Thyroid gland (tissue), 4 donors: ENCODE results near the gene OAS2. TPM values are rescaled to one million over a fixed set of nuclear protein-coding genes. Genes with fewer than 3 reads are reported as not detected.

Experiments used
- DNase-seq, 2 donors: peaks; one replicate each; pipeline ENCODE4 v3.0.0-alpha.2; 2019
- H3K27ac ChIP-seq, 3 donors: fragments of 200-600 bp; sonication (generic); 1 replicate in 2 of 3; 2 replicates in 1 of 3; pipeline ENCODE4 v1.5.1; 2016 to 2019; ENCODE audit warnings: mild to moderate bottlenecking in 1 of 3, moderate library complexity in 1 of 3
- H3K27me3 ChIP-seq: fragments of 200-600 bp; sonication (generic); one replicate; pipeline ENCODE4 v1.5.1; 2019
- H3K36me3 ChIP-seq, 2 donors: fragments of 200-600 bp; sonication (generic); one replicate each; pipeline ENCODE4 v1.5.1; 2016 to 2019
- H3K4me1 ChIP-seq, 2 donors: fragments of 200-600 bp; sonication (generic); one replicate each; pipeline ENCODE4 v1.5.1; 2017 to 2019
- H3K4me3 ChIP-seq, 3 donors: fragments of 200-600 bp; sonication (generic); replicated peaks in 1 of 3; 1 replicate in 2 of 3; 2 replicates in 1 of 3; pipeline ENCODE4 v1.5.1; 2016; ENCODE audit warnings: mild to moderate bottlenecking in 1 of 3
- H3K9me3 ChIP-seq: fragments of 200-600 bp; sonication (generic); one replicate; pipeline ENCODE4 v1.5.1; 2017
- POLR2A ChIP-seq, 2 donors: fragments of 450-650 bp; IDR thresholded peaks; one replicate each; pipeline ENCODE4 v1.6.1; 2017; ENCODE audit warnings: antibody characterized with exemption in 2 of 2, mild to moderate bottlenecking in 2 of 2, moderate library complexity in 1 of 2
- WGBS, 2 donors: methylation state at CpG; one replicate each; pipeline ENCODE4 v1.1.5; 2017; 5-methylcytosine and 5-hydroxymethylcytosine counted together
- intact Hi-C: fragments of 100-400 bp; cut with DNase I; formaldehyde crosslinking; loops from one replicate; pipeline ENCODE4 v1.15.1; 2023
- total RNA-seq, 4 donors: library from RNA; depleted of rRNA; stranded (reverse); fragments of >200 nt; gene quantifications; one replicate each; pipeline ENCODE4 v1.2.3, GENCODE V29; 2016
- TF ChIP-seq, protein P1 (sequence below), 6 experiments: fragments of 200-600 bp in 3 of 6; fragments of 450-650 bp in 3 of 6; sonication (generic) in 3 of 6; IDR thresholded peaks; one replicate each; pipeline ENCODE4 v1.5.1; 2016 to 2019; ENCODE audit warnings: antibody characterized with exemption in 6 of 6, mild to moderate bottlenecking in 2 of 6, inconsistent platforms in 1 of 6, moderate library complexity in 1 of 6

Gene OAS2
- total RNA-seq, 4 donors from 2014 or later: 2.7 to 9.1 (median 6.0) TPM

- WGBS, 2 donors: 97% methylated on average over 4 of the region's 4 CpGs
- TF ChIP-seq POLR2A (IDR thresholded peaks at IDR 0.05): no peak
- TF ChIP-seq, protein P1, sequence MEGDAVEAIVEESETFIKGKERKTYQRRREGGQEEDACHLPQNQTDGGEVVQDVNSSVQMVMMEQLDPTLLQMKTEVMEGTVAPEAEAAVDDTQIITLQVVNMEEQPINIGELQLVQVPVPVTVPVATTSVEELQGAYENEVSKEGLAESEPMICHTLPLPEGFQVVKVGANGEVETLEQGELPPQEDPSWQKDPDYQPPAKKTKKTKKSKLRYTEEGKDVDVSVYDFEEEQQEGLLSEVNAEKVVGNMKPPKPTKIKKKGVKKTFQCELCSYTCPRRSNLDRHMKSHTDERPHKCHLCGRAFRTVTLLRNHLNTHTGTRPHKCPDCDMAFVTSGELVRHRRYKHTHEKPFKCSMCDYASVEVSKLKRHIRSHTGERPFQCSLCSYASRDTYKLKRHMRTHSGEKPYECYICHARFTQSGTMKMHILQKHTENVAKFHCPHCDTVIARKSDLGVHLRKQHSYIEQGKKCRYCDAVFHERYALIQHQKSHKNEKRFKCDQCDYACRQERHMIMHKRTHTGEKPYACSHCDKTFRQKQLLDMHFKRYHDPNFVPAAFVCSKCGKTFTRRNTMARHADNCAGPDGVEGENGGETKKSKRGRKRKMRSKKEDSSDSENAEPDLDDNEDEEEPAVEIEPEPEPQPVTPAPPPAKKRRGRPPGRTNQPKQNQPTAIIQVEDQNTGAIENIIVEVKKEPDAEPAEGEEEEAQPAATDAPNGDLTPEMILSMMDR (IDR thresholded peaks at IDR 0.05): no peak
- H3K36me3 ChIP-seq: peaks cover 0 to 5% of the 10 kb centered on the region in 2 donors
Observed at GRCh38 chr12:112945515-112945914, 32.8 kb upstream of the OAS2 start.

DNA sequence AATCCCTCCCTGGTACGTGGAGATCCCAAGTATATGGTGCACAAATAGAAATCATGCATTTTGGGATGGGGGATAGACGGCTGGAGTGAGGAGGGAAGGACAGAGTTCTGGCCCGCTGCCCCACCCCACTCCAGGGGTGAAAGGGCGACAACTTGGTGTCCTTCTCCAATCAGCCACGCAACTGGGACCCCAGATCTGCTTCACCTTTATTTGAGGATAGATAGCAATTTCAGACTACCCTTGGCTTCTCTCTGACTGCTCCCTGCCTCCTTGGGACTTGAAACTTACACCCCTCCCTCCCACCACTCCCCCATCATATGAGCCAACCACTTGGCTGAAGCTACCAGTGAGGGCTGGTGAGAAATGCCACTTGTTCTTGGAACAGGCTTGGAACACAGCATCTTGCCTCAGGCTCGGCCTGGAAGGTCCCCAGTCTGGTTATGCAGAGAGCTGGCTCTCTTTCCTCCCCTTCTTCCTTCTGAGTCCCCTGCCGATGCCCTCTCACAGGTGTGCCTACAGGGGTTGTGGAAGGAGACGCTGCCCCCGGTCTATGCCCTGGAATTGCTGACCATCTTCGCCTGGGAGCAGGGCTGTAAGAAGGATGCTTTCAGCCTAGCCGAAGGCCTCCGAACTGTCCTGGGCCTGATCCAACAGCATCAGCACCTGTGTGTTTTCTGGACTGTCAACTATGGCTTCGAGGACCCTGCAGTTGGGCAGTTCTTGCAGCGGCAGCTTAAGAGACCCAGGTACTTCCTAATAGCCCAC, 31.9 kb upstream of the OAS2 start:
- no peak for DNase-seq
- intact Hi-C loops: no loop called here
- no peaks in the 10 kb centered on the region for H3K9me3 ChIP-seq
- no peaks in the 10 kb centered on the region for H3K4me1 ChIP-seq
- peaks cover 0 to 5% of the 10 kb centered on the region in 2 donors for H3K36me3 ChIP-seq
- WGBS, 2 donors: 86 to 89% methylated on average over 14 of the region's 14 CpGs
- H3K27ac ChIP-seq: no peak overlapping the region
- no peaks in the 10 kb centered on the region for H3K27me3 ChIP-seq
- no peak overlapping the region for H3K4me3 ChIP-seq
- TF ChIP-seq, protein P1 (IDR thresholded peaks at IDR 0.05): no peak
- no peak for TF ChIP-seq POLR2A (IDR thresholded peaks at IDR 0.05)

More at GRCh38 chr12:112945515-112945914, 32.8 kb upstream of the OAS2 start:
- no peak for DNase-seq
- Histone ChIP-seq H3K4me1 (no peaks in the 10 kb centered on the region), H3K27me3 (no peaks in the 10 kb centered on the region), H3K27ac (no peak overlapping the region), H3K9me3 (no peaks in the 10 kb centered on the region), H3K4me3 (no peak overlapping the region)
- intact Hi-C loops: no loop called here

GRCh38 chr12:112947314-112947713, 31.0 kb upstream of the OAS2 start:
- no peak overlapping the region for H3K27ac ChIP-seq
- intact Hi-C loops: no loop called here
- H3K9me3 ChIP-seq: no peaks in the 10 kb centered on the region
- no peak overlapping the region for H3K4me3 ChIP-seq
- H3K36me3 ChIP-seq: peaks cover 0 to 5% of the 10 kb centered on the region in 2 donors
- no peaks in the 10 kb centered on the region for H3K4me1 ChIP-seq
- no peaks in the 10 kb centered on the region for H3K27me3 ChIP-seq
- DNase-seq: no peak
- TF ChIP-seq, protein P1 (IDR thresholded peaks at IDR 0.05): no peak
- TF ChIP-seq POLR2A (IDR thresholded peaks at IDR 0.05): no peak
- 0 to 46% methylated on average over 1 of the region's 1 CpG for WGBS, 2 donors

GRCh38 chr12:112947761-112948160, 30.6 kb upstream of the OAS2 start:
- intact Hi-C loops: no loop called here
- Histone ChIP-seq H3K36me3 (peaks cover 0 to 5% of the 10 kb centered on the region in 2 donors), H3K9me3 (no peaks in the 10 kb centered on the region), H3K27ac (no peak overlapping the region), H3K4me1 (no peaks in the 10 kb centered on the region), H3K4me3 (no peak overlapping the region), H3K27me3 (no peaks in the 10 kb centered on the region)
- DNase-seq: no peak
- 97% methylated on average over 5 of the region's 5 CpGs for WGBS, 2 donors
- TF ChIP-seq POLR2A (IDR thresholded peaks at IDR 0.05): no peak
- TF ChIP-seq, protein P1 (IDR thresholded peaks at IDR 0.05): no peak

GRCh38 chr12:112948806-112949205, 29.5 kb upstream of the OAS2 start:
- H3K4me3 ChIP-seq: no peak overlapping the region
- no peak for DNase-seq
- 96 to 97% methylated on average over 7 of the region's 7 CpGs for WGBS, 2 donors
- H3K4me1 ChIP-seq: no peaks in the 10 kb centered on the region
- peaks cover 0 to 5% of the 10 kb centered on the region in 2 donors for H3K36me3 ChIP-seq
- intact Hi-C loops: no loop called here
- TF ChIP-seq, protein P1 (IDR thresholded peaks at IDR 0.05): no peak
- no peak for TF ChIP-seq POLR2A (IDR thresholded peaks at IDR 0.05)
- H3K27me3 ChIP-seq: no peaks in the 10 kb centered on the region
- H3K9me3 ChIP-seq: no peaks in the 10 kb centered on the region
- no peak overlapping the region for H3K27ac ChIP-seq
